ENCODE data around the gene TMPRSS9.

GRCh38 chr19:2375353-2376121 lies 15.5 kb downstream of the TMPRSS9 start:
- TF ChIP-seq, protein P1, sequence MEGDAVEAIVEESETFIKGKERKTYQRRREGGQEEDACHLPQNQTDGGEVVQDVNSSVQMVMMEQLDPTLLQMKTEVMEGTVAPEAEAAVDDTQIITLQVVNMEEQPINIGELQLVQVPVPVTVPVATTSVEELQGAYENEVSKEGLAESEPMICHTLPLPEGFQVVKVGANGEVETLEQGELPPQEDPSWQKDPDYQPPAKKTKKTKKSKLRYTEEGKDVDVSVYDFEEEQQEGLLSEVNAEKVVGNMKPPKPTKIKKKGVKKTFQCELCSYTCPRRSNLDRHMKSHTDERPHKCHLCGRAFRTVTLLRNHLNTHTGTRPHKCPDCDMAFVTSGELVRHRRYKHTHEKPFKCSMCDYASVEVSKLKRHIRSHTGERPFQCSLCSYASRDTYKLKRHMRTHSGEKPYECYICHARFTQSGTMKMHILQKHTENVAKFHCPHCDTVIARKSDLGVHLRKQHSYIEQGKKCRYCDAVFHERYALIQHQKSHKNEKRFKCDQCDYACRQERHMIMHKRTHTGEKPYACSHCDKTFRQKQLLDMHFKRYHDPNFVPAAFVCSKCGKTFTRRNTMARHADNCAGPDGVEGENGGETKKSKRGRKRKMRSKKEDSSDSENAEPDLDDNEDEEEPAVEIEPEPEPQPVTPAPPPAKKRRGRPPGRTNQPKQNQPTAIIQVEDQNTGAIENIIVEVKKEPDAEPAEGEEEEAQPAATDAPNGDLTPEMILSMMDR (IDR thresholded peaks at IDR 0.05; ENCODE audit: poor library complexity, severe bottlenecking), result no peak
- TF ChIP-seq EZH2 (IDR thresholded peaks at IDR 0.05; ENCODE audit: borderline replicate concordance, insufficient read depth, low read length, poor library complexity, severe bottlenecking) (no peak), TAF1 (IDR thresholded peaks at IDR 0.05; ENCODE audit: low read depth) (no peak), SMC3 (conservative IDR thresholded peaks at IDR 0.05; ENCODE audit: poor library complexity) (no peak), POLR2AphosphoS5 (IDR thresholded peaks at IDR 0.05) (no peak), EP300 (conservative IDR thresholded peaks at IDR 0.05; ENCODE audit: poor library complexity, severe bottlenecking) (no peak), RAD21 (conservative IDR thresholded peaks at IDR 0.05) (no peak), REST (IDR thresholded peaks at IDR 0.05; ENCODE audit: borderline replicate concordance) (no peak)

Measured in neural cell (in vitro differentiated cells).